Effector CD8-positive, alpha-beta T cell (primary cell): Measurements from ENCODE around the gene DCDC2C.

ENCODE experiments used
- DNase-seq: peaks from one replicate; lab custom pipeline; 2025; lab: John Stamatoyannopoulos, UW

The DCDC2C gene

DNA sequence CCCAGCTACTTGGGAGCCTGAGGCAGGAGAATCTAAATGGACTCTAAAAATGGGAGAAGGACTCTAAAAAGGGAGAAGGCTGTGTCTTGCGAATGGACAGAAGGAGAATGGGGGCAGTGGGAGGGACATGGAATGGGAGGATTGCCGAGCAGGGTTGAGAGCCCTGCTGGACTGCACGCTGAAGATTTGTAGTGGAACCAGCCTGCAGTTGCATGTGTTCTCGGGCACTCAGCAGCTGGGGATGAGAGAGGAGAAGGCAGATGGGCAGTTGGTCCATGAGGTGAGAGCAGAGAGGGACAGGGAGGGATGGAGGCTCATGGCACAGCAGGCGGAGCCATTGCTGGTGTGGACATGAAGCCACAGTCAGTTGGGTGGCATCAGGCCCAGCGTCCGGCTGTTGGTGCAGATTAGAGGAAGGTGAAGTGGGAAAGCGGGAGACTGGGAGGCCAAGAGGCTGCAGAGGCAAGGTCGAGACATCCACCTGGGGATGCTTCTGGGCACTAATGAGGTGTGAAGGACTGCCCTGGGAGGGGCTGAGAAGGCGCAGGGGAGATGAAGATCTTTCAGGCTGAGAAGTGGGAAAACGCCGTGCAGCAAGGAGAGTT lies 40.7 kb downstream of the DCDC2C start:
- no peak for DNase-seq

DNA sequence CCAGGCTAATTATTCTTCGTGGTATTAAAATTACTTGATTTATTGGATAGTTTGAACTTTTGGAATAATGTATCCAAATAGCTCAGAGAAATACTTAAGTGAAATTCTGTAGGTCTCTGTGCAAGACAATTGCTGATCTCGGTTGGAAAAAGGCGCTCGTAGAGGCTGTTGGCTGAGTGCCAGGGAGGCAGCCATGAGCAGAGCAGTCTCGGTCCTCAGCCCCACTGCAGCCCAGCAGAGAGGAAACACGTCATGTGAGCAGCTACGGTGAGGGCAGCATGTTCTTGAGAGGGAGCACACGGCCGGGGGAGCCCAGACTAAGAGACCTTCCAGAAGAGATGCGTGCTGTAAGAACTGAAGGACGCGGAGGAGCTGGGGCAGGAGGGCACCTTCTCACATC lies 42.5 kb downstream of the DCDC2C start:
- no peak for DNase-seq

DNA sequence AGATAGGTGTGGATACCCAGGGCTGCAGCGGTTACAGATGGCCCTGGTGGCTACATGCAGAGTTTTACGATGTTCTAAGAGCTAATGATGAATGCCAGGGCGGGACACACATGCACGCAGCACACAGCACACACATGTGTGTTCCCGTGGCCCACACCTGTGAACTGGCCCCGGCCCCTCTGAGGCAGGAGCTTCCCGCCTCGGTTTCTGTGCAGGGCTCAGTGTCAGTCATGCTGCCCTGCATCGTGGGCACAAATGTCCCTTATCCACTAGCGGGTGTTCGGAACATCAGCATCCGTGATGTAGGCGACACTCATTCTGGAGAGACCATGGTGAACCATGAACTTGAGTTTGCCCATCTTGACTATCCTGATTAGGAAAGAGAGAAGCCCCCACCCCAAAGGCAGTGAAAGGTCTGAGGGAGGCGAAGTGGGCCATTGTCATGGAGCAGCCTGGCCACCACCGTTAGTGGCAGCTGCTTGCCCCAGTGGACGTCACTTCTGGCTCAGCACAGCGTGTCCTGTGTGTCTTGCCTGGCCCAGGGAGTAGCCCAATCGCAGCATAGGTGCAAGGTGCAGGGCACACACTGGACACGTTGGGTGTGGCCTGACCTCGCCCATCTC lies 43.8 kb downstream of the DCDC2C start:
- DNase-seq: no peak

DNA sequence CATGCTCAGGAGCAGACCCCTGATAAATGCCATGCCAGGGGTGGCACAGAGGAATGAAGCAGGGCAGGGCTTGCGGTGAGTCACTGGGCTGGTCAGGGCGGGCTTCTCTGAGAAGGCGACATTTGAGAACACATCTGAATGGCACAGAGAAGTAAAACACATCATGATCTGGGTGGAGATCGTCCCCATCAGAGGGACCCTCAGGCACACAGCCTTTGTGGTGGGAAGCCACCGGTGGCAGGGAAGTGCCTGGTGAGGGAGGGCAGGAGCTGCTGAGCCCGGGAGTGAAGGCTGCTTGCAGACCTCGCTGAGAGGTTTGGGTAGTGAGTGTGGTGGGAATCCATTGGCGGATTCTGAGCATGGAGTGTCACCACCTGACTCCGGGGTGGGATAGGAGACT lies 44.5 kb downstream of the DCDC2C start:
- DNase-seq: no peak

DNA sequence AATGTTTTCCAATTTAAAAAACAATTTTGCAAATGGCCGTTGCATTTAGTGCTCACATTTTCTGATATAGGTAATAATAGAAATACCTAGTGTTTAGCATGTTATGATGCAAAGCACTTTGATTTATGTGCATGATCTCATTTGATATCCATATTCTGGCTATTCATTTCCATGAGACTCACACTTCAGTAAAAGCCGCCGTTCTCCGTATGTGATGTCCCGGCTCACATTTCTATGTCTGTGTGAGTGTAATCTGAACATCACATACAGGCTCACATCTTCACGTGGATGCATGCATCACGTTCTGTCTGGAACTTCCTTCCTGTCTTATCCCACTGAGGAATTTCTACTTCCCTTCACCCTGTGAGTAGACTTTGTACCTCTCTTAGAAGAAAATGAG lies 45.8 kb downstream of the DCDC2C start:
- no peak for DNase-seq

DNA sequence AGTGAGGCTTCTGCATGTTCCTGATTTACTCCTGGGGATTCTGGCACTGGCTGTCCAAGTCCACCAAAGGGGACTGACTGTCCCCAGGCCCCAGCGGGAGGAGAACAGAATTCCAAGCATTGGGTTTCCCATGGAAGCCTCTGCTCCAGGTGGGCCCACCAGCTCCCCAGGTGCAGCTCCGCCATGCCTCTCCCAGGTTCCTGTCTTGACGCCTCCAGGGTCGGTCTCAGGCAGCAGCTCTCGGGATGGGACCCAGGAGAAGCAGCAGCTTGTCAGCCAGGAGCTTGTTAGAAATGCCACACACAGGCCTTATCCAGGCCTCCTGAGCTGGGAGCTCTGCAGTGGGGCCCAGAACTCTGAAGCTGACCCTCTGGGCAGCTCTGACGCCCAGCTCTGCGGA lies 47.9 kb downstream of the DCDC2C start:
- no peak for DNase-seq

DNA sequence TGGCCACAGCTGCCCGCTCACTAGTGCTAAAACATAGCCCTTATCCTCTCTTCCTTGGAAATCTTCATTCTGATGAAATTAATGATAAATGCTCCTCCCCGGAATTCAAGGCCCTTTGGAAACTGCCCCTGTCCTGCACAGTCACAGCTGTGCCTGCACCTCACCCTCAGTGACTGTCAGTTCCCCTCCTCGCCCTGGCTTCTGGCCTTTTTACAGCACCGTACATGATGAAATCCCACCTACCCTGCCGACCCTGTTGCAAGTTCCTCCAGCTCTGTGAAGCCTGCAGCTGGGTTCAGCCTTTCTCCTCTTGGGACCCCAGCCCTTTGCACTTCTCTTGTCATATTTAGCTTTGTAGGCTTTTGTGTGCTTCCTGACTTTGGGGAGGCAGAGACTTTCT lies 48.4 kb downstream of the DCDC2C start:
- no peak for DNase-seq

DNA sequence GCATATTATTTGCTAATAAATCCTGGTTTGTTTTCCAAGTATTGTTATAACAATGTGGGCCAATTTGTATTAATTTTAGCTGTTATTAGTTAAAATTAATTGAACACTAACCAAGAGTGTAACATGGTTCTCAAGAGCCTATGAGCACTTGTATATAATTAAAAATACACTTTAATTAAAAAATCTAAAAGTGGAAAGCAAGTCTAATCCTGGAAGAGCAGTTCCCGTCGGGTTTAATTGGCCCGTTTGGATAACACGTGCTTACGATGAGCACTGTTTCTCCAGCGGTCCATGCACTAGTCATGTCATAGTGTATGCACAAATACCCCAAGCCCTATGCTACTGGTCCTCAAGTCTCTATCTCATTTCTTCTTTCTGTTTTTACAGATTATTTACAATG lies 49.0 kb downstream of the DCDC2C start:
- no peak for DNase-seq

DNA sequence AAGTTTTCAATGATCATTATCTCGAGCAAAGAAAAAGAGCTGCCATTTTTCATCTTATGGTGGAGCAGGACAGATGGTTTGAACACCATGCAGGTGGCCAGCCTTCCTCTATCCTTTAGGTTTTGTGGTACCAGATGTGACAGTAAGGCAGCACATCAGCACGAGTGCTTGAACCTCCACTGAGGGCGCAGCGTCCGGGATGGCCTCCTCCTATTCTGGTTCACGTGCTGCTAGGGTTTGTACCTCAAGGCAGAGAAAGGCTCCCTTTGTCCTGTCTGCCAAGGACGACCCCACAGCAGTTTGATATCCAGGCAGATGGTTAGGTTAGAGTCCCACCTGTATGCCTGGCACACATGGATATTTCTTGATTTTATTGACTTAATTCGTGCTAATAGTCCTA lies 50.2 kb downstream of the DCDC2C start:
- DNase-seq: no peak

DNA sequence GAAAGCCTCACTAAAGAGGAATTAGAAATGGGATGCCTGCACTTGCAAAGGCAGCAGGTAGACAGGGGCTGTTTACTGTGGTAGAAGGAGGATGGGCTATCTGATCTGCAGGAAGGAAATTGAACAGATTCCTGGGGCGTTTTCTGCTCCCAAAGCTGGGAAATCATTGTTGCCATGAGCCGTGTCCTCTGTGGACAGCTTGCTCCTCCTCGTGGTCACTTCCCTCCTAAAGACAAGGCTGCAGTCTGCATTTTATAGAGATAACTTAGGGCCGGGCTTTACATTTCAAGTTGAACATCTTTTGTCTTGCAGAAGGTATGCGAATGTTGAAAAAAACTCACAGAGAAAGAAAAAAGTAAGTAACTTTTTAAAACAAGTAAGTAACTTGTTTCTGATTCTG lies 50.9 kb downstream of the DCDC2C start:
- DNase-seq: no peak

DNA sequence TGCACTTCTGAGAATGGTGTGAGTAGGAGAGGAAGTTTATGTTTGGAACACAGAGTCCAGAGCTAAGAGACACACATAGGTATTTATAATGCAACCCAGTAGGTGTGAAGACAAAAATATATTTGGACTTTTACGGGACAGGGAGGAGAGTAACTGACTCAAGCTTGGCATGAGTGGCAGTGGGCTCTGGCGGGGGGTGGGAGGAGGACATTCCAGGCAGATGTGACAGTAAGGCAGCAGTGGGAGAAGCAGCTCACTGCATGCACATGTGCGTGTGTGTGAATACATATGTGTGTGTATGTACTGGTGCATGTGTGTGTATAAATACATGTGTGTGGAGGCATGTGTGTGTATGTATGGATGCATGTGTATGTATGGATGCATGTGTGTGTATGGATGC lies 51.4 kb downstream of the DCDC2C start:
- no peak for DNase-seq

DNA sequence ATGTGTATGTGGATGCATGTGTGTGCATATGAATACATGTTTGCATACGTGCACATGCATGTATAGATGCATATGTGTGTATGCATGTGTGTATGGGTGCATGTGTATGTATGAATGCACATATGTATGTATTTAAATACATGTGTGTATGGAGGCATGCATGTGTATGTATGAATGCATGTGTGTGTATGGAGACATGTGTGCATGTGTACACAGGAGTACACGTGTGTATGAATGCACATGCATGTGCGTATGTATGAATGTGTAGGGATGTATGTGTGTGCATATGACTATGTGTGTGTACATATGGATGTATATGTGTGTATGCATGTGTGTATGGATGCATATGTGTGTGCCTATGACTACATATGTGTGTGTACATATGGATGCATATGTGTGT lies 51.9 kb downstream of the DCDC2C start:
- no peak for DNase-seq

DNA sequence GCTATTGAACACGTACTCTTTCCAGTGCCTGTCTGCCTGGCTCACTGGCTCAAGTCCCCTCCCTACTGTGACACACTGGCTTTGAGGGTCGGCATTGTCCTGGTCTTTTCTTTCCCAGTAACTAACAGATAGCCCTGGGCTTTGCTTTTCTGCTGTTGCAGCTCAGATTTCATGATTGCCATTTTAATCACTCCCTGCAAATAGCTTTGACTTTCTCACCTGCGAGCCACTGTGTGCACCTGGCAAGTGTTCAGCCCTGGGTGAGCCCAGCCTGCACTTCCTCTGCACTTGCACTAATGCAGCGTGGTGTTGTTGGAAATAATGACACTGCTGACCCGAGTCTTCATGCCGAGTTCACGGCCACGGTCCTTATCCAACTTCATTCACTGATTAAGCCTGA lies 52.9 kb downstream of the DCDC2C start:
- no peak for DNase-seq

DNA sequence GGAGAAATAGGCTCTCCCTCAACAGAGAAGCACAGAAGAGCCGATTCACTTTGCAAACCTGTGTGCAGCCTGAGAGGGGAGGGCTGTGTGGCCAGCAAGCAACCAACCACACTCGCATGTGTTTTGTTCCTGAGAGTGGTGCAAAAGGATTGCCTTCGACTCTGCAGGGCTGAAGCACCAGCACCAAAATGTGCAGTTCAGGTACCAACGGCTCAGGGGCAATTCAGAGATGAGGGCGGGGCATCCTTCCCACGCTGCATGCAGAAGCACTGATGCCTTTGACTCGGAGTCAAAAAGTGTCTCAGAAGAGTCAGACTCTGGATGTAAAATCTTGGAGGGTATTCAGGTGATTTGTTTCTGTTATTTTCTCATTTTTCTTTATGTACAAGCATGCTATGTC lies 55.5 kb downstream of the DCDC2C start:
- DNase-seq: no peak

DNA sequence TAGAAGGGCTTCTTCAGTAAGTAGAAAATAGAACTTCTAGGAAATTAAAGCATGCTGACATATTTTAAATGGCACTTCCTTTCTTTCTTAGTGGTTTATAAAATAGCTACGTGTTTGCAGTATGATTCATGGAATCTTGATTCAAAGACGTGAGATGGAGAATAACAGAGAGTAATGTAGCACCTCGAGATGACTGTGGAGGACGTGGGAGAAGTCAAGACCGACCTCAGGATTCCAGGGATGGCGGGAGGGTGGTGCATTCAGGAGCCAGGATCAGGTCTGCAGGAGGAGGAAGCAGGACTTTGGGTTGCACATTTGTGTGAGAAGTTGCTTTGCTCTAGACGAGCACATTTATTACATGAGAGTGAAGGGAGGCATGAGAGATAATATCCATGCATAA lies 56.0 kb downstream of the DCDC2C start:
- DNase-seq: no peak

DNA sequence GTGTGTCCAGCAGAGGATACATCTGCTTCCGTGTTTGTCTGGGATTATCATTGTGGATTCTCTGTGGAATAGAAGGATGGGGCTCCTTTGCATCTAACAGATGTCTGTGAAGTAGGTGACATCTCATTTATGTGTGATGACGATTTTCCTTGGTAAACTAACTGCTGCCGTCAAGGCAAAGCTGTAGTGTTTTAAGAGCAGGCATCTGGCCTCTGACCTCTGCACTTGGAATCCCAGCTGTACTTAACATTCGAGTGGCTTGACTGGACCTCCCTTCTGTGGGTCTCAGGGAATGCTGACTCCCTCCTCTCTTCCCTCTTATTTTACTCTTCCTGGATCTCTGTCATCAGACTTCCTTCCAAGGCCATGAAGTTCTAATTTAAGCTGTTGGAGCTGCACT lies 56.4 kb downstream of the DCDC2C start:
- no peak for DNase-seq

DNA sequence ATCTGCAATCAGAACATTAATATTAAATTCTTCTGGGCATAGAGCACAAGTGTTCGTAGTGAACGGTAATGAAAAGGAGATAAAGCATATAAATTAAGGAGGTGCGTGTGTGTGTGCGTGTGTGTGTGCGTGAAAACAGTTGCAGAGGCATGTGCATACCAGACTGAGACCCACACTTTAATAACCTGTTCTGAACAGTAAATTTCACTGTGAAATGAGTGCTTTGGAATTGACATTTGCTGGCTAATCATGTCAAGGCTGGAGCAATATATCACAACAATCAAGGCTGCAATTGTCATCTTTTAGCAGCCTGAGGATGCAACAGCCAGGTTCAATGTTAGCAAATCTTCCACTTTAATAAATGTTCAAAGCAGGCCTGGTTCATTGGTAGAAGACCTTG lies 57.9 kb downstream of the DCDC2C start:
- no peak for DNase-seq

DNA sequence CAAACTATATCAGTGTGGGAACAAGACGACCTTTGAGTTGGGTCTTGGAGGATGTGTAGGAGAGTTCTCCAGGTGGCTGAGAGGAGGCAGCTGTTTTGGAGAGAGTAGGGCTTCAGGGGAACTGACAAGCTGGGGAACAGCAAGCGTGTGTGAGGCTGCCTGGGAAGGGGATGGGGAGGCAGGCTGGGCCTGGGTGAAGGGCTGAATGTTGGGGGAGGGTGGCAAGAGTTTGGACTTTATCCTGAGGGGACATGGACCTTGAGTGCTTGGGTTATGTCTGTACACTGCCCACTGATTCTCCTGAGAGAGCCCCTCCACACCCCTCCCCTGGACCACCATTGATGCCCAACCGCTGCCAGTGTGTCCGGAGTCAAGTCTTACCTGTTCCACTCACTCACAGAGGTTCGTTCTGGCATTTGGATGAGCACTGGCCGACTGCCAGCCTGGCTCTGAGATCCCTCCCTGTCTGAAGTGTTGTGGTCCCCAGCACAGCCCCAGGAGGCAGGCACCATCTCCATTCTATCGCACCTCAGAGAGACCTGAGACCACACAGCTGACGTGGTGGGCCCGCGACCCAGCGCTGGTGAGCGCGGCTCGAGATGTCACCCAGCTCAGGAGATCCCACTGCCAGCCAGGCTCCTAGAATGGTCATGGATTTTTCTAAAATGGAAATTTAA lies 59.5 kb downstream of the DCDC2C start:
- DNase-seq: no peak

DNA sequence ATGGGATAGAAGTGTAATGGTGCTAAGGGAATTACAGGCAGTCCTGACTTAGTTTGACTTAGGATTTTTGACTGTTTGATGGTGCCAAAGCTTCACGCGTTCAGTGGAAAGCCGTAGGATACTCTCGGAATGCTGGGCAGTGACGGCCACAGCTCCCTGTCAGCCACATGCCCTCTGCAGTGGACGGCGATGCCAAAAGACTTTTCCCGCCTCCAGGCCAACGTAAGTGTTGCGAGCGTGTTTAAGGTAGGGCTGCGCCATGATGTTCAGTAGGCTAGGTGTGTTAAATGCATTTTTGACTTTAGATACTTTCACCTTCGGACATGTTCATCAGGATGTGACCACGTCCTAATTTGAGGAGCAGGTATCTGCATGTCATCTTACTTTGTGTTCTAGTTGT lies 63.4 kb downstream of the DCDC2C start:
- no peak for DNase-seq

DNA sequence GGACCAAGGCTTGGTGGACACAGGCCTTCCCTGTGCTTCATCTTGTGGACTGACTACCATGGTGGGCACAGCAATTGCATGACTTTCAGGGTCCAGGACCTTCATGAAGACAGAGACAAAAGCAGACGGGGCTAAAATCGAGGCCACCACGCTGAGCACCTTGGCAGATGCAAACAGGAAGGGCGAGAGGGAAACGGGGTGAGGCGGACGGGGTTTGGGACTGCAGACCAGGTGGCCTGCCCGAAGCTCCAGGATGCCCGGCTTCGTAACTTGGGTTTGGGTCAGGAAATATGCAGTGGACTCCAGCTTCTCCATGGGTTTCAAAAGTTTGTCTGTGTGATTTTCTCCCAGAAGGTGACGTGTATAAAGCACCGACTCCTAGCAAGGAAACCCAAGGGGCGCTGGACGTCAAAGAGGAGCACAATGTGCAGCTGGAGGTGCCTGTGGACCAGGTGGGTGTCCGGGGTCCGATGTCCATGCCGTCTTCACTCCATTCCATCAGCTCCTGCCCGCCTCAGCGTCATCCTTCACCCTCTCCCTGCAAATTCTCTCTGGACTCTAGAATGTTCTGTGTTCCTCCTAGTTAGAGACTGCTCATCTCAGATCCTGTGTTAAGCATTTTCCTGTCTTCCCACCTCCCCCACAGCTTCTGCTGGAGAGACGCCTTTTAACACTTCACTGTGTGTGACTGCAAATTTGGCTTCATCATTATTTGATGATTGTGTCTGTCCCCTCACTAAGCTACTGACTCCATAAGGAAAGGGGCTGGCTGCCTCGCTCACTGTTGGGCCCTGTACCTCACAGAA lies 65.8 kb downstream of the DCDC2C start:
- DNase-seq: no peak

DNA sequence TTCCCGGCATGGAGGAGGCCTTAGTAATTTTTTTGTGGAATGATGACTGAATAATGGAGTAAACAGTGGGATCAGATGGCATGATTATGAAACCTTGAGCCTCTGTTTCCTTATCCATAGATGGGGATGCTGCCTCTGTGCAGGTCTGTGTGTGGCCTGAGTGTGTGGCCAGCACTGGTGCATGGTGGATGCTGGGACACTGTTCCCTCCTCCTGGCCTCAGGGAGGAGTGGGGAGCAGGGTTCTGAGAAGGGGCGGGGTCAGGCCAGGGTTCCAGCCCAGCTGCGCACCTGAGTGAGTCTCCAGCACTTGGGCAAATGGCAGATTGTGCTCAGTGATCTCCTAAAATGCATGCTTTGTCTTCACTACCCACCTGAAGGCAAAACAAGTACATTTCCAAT lies 66.4 kb downstream of the DCDC2C start:
- DNase-seq: no peak

DNA sequence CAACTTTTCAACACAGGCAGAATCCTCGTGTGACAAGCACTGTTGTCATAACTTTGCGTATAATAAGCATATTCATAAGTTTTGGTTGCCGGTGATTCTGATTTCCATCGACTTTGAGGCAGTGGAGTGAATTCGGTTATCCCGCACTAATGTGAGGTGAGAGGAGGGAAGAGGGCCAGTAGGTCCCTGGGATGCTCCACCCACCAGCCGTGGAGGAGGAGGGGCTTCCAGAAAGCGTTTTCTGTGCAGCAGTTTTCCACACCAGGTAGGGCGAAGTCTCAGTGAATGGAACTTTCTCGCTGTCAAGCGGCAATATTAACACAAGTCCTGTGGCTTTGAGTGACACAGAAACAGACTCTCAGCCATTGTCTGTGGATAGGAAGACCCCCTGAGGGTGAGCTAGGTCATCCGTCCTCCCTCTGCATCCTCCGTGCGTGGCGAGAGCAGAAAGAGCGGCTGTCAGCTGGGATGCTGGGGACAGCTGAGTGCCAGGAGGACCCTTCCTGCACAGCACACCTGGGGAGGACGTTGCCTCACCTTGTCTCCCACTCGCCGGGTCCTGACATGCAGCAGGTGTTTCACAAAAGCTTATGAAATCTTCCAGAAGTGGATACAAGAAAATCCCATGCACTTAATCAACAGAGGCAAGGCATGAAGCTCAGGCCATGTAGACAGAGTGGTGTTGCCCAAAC lies 67.5 kb downstream of the DCDC2C start:
- DNase-seq: no peak
